ENCODE measurements around the gene CARS2. TPM values are rescaled to one million over a fixed set of nuclear protein-coding genes. Genes with fewer than 3 reads are reported as not detected.
"Not testable (repeated sequence)": the region's sequence is repeated elsewhere in the genome, so short reads cannot be mapped to it uniquely, and the experiment has no call there.

Gene CARS2
- total RNA-seq, 2 experiments from 2014 or later: 51.8 to 53.5 TPM

DNA sequence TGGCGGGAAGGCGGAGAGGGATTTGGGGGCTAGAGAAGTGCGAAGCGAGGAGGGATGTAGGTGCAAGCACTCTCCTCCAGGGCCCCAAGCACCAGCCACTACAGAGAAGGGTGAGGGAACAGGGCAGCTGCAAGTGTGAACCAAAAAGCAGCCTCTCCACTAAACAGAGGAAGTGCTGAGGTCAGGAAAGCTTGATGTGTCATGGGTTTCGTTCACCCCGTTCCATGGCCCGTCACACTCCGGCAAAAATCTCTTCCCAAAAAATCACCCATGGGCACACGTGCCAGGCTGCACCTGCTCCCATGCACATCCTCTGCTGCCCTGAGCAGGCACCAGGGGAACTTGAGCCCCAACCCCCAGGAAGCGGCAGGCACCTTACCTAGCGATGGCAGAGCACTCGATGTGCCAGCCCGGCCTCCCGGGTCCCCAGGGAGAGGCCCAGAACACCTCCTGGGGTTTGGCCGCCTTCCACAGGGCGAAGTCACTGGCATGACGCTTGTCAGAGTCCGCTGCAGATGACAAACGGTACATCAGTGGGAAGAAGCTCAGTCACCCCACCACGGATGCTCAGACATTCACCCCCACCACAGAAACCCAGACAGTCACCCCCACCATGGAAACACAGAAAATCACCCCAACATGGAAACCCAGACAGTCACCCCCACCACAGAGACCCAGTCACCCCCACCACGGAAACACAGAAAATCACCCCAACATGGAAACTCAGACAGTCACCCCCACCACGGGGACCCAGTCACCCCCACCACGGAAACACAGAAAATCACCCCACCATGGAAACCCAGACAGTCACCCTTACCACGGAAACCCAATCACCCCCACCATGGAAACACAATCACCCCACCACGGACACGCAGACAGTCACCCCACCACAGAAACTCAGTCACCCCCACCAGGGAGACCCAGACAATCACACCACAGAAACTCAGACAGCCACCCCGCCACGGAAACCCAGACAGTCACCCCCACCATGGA, 29.0 kb downstream of the CARS2 start:
- peaks cover 79% of the 10 kb centered on the region for H3K36me3 Mint-ChIP-seq (ENCODE audit: low read depth)
- no peaks in the 10 kb centered on the region for H3K27me3 Mint-ChIP-seq
- CTCF ChIA-PET: no interaction called here
- peaks cover 12% of the 10 kb centered on the region for H3K4me1 Mint-ChIP-seq
- H3K27ac Mint-ChIP-seq: peak overlapping the region; percentile 16
- POLR2A ChIA-PET: no interaction called here
- H3K4me3 Mint-ChIP-seq: no peak overlapping the region
- no peak for DNase-seq
- no peaks in the 10 kb centered on the region for H3K9me3 Mint-ChIP-seq

DNA sequence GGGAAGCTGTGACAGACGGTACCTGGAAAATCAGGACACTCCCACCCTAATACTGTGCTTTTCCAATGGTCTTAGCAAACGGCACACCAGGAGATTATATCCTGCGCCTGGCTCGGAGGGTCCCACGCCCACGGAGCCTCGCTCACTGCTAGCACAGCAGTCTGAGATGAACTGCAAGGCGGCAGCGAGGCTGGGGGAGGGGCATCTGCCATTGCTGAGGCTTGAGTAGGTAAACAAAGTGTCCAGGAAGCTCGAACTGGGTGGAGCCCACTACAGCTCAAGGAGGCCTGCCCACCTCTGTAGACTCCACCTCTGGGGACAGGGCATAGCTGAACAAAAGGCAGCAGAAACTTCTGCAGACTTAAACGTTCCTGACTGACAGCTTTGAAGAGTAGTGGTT, 36.1 kb downstream of the CARS2 start:
- H3K36me3 Mint-ChIP-seq (ENCODE audit: low read depth): peaks cover 79% of the 10 kb centered on the region
- H3K4me1 Mint-ChIP-seq, H3K4me3 Mint-ChIP-seq, H3K9me3 Mint-ChIP-seq, H3K27ac Mint-ChIP-seq, POLR2A ChIA-PET, DNase-seq, H3K27me3 Mint-ChIP-seq: not testable (repeated sequence)
- CTCF ChIA-PET: interaction anchor here (1.0 kb wide), 1 partner anchor 13 kb away, joined by 5 read pairs; no protein-coding TSS in a partner anchor

DNA sequence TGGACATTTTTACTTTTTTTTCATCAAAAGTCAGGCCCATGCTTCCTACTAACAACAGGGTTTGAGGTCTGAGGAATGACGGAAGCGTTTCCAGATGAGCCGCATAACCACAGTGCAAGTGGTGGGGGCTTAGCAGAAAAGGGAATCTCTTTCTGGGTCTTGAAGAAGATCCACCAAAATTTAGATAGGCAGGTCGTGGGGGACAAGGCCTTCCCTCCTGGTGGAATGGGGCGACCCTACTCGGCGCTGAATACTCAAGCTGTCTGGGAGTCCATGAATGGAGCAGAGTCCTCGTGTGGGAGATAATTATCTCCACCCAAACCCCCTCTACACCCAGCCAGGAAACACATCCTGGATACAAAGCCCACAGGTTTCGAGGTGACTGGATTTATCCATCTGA, 36.9 kb downstream of the CARS2 start:
- no peak for DNase-seq
- Mint-ChIP-seq H3K4me1 (peaks cover 6% of the 10 kb centered on the region), H3K27ac (no peak overlapping the region), H3K4me3 (no peak overlapping the region), H3K36me3 (ENCODE audit: low read depth) (peaks cover 77% of the 10 kb centered on the region), H3K27me3 (no peaks in the 10 kb centered on the region), H3K9me3 (no peaks in the 10 kb centered on the region)
- ChIA-PET POLR2A (no interaction called here), CTCF (interaction anchor here (1.0 kb wide), 1 partner anchor 14 kb away, joined by 5 read pairs; no protein-coding TSS in a partner anchor)

DNA sequence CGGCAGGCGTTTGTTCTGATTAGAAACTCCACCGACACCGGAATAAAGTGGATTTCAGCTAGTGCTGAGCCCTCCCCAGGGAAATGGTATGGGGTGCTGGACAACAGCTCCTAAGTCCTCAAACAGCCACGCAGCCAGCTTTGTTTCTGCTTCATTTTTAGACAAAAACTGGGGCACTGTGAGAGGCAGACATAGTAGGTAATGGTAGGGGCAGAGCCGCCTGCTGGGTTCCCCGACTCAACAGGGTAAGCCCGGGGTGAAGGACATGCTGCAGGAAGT, 39.7 kb downstream of the CARS2 start:
- H3K4me3 Mint-ChIP-seq: no peak overlapping the region
- H3K4me1 Mint-ChIP-seq: peaks cover 6% of the 10 kb centered on the region
- no peaks in the 10 kb centered on the region for H3K9me3 Mint-ChIP-seq
- peaks cover 80% of the 10 kb centered on the region for H3K36me3 Mint-ChIP-seq (ENCODE audit: low read depth)
- ChIA-PET CTCF (no interaction called here), POLR2A (no interaction called here)
- no peaks in the 10 kb centered on the region for H3K27me3 Mint-ChIP-seq
- no peak overlapping the region for H3K27ac Mint-ChIP-seq
- no peak for DNase-seq

DNA sequence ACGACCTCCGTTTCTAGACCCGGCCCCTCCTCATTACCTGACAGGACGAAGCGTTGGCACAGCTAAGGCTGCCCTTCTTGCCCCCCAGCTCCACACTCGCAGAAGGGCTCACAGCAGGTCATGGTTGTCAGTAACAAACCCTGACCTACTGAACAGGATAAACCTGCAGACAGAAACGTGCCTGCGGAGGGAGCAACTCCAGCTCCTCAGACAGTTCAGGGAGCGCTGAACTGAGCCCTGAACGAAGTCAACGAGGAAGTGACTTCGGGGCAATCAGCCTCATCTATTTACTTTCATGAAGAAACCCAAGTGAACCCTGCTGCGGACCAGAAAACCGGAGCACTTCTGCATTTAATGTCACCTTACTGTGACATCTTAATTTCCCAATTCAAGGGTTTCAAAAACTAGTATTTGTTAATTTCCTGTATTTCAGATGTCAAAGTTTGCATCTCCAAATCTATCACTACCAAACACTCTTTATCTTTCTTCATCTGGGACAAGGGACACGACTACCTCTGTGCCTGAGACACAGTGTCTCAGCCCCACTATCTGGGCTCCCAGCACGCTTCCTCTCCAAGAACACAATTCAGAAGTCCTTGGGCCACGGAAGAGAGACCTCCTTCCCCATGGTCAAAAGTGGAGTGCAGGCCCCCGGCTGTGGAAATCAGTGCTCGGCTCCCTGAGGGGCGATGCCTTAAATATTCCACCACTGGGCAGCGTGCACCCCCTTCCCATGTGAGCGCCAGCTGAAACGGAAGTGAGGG, 40.2 kb downstream of the CARS2 start:
- Mint-ChIP-seq H3K27me3 (no peaks in the 10 kb centered on the region), H3K4me1 (peaks cover 6% of the 10 kb centered on the region), H3K4me3 (no peak overlapping the region), H3K9me3 (no peaks in the 10 kb centered on the region), H3K36me3 (ENCODE audit: low read depth) (peaks cover 79% of the 10 kb centered on the region), H3K27ac (no peak overlapping the region)
- CTCF ChIA-PET: no interaction called here
- no peak for DNase-seq
- POLR2A ChIA-PET: no interaction called here

DNA sequence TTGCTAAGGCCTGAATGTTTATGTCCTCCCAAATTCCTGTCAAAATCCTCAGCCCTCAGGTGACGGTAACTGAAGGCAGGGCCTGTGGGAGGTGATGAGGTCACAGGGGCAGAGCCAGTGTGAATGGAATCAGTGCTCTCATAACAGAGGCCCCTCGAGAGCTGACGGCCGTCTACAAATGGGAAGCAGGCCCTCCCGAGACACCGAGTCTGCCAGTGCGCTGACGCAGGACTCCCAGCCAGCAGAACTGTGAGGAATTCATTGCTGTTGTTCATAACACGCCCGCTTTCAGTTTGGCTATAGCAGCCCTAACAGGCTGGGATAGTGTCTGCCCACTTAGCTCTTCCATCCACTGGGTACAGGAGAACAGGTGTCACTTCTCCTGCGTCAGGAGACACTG, 41.2 kb downstream of the CARS2 start:
- DNase-seq: no peak
- ChIA-PET CTCF (no interaction called here), POLR2A (no interaction called here)
- H3K9me3 Mint-ChIP-seq: no peaks in the 10 kb centered on the region
- H3K27me3 Mint-ChIP-seq: no peaks in the 10 kb centered on the region
- H3K36me3 Mint-ChIP-seq (ENCODE audit: low read depth): peaks cover 76% of the 10 kb centered on the region
- no peak overlapping the region for H3K4me3 Mint-ChIP-seq
- peaks cover 6% of the 10 kb centered on the region for H3K4me1 Mint-ChIP-seq
- no peak overlapping the region for H3K27ac Mint-ChIP-seq

DNA sequence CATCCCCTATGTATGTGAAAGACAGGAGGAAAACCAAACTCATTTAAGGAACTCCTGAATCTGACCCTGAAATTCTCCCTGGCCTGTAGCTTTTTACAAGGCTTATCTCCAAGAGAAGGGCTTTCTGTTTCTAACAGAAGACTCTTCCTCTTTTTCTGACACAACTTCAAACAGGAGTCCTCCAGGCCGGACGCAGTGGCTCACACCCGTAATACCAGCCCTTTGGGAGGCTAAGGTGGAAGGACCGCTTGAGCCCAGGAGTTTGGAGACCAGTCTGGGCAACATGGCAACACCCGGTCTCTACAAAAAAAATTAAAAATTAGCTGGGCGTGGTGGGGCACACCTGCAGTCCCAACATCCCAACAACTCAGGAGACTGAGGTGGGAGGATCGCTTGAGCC, 41.9 kb downstream of the CARS2 start:
- H3K27ac Mint-ChIP-seq: no peak overlapping the region
- POLR2A ChIA-PET: interaction anchor here (1.2 kb wide), 1 partner anchor 221 kb away, joined by 3 read pairs; no protein-coding TSS in a partner anchor

DNA sequence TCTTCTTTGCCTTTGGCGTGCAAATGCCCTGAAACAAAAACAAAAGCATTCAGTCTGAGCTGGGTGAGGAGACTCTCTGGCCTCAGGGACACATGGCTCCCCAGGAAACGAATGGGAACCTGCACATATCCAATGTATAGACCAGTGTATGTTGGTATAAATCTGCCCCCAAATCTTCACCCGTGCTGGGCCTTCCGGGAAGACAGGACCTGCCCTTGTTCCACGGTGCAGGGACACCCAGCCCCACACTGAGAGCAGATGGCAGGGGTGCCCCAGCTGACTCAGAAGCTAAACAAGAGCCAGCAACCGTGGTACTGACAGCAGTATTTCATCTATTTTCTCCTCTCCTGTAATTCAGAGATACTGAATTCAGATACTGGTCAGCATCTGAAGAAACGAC, 42.4 kb downstream of the CARS2 start:
- no peak overlapping the region for H3K4me3 Mint-ChIP-seq
- no peak for DNase-seq
- ChIA-PET POLR2A (interaction anchor here (1.2 kb wide), 1 partner anchor 221 kb away, joined by 3 read pairs; no protein-coding TSS in a partner anchor), CTCF (no interaction called here)
- peaks cover 9% of the 10 kb centered on the region for H3K4me1 Mint-ChIP-seq
- H3K27me3 Mint-ChIP-seq: no peaks in the 10 kb centered on the region
- no peak overlapping the region for H3K27ac Mint-ChIP-seq
- H3K36me3 Mint-ChIP-seq (ENCODE audit: low read depth): peaks cover 79% of the 10 kb centered on the region
- H3K9me3 Mint-ChIP-seq: no peaks in the 10 kb centered on the region

More for the DNA sequence above, 41.9 kb downstream of the CARS2 start:
- no peak for DNase-seq
- no peaks in the 10 kb centered on the region for H3K27me3 Mint-ChIP-seq
- H3K9me3 Mint-ChIP-seq: no peaks in the 10 kb centered on the region
- CTCF ChIA-PET: no interaction called here
- H3K4me1 Mint-ChIP-seq: peaks cover 7% of the 10 kb centered on the region
- H3K4me3 Mint-ChIP-seq: no peak overlapping the region
- H3K36me3 Mint-ChIP-seq (ENCODE audit: low read depth): peaks cover 79% of the 10 kb centered on the region

DNA sequence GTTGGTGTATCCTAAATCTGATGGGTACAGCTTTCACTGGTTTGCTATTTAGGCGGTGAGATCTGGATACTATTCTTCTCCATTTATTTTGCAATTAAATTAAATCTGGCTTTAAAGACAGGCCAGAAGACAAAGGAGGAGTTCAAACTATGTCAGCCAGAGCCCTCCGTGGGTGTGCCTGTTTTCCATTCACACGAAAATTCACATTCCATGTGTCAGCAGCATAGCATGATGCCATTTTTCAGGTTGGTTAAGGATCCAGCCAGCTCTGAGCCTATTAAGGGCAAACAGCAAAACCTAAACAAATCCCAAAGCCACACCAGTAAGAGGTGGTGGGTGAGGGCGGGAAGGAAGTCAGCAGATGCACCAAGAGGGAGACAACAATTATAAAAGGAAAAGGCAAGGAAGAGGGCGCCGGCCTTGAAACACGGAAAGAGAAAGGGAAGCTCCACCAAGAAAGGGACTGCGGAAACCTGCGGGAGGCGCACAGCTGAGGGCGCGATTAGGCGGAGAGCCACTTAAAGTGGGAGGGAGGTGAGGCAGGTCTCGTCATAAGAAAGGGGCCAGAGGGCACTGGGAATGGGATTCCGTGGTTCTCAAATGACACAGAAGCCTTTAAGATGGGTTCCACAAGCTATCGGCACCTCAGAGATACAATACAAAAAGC, 43.0 kb downstream of the CARS2 start:
- ChIA-PET POLR2A (interaction anchor here (1.2 kb wide), 1 partner anchor 222 kb away, joined by 3 read pairs; no protein-coding TSS in a partner anchor), CTCF (no interaction called here)
- no peak for DNase-seq
- Mint-ChIP-seq H3K9me3 (peaks cover 4% of the 10 kb centered on the region), H3K27me3 (no peaks in the 10 kb centered on the region), H3K36me3 (ENCODE audit: low read depth) (peaks cover 84% of the 10 kb centered on the region), H3K4me1 (peaks cover 14% of the 10 kb centered on the region), H3K27ac (no peak overlapping the region), H3K4me3 (no peak overlapping the region)

DNA sequence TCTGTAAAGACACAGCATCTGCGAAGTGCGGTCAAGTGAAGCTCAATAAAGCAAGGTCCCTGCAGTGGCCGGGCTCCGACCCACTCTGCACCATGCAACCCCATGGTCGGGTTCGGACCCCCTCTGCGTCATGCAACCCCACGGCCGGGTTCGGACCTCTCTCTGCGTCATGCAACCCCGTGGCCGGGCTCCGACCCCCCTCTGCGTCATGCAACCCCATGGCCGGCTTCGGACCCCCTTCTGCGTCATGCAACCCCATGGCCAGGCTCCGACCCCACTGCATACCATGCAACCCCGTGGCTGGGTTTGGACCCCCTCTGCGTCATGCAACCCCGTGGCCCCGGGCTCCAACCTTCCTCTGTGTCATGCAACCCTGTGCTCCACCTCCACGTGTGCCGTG, 43.8 kb downstream of the CARS2 start:
- Mint-ChIP-seq H3K9me3 (peaks cover 6% of the 10 kb centered on the region), H3K4me3 (no peak overlapping the region), H3K27me3 (no peaks in the 10 kb centered on the region), H3K36me3 (ENCODE audit: low read depth) (peaks cover 86% of the 10 kb centered on the region), H3K4me1 (peaks cover 17% of the 10 kb centered on the region), H3K27ac (no peak overlapping the region)
- POLR2A ChIA-PET: no interaction called here
- DNase-seq: no peak
- CTCF ChIA-PET: no interaction called here

DNA sequence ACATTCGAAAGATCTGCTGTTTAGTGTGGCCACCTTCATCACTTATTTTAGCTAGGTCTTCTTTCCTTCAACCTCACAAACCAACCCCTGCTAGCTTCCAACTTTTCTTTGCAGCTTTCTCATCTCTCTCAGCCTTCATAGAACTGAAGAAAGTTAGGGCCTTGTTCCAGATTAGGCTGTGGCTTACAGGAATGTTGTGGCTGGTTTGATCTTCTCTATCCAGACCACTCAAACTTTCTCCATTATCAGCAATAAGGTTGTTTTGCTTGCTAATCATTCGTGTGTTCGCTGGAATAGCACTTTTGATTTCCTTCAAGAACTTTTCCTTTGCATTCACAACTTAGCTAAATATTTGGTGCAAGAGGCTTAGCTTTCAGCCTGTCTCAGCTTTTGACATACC, 44.7 kb downstream of the CARS2 start:
- CTCF ChIA-PET: no interaction called here
- Mint-ChIP-seq H3K27me3 (no peaks in the 10 kb centered on the region), H3K36me3 (ENCODE audit: low read depth) (peaks cover 83% of the 10 kb centered on the region), H3K27ac (no peak overlapping the region), H3K4me3 (no peak overlapping the region), H3K4me1 (peaks cover 17% of the 10 kb centered on the region), H3K9me3 (peaks cover 6% of the 10 kb centered on the region)
- POLR2A ChIA-PET: no interaction called here
- no peak for DNase-seq

DNA sequence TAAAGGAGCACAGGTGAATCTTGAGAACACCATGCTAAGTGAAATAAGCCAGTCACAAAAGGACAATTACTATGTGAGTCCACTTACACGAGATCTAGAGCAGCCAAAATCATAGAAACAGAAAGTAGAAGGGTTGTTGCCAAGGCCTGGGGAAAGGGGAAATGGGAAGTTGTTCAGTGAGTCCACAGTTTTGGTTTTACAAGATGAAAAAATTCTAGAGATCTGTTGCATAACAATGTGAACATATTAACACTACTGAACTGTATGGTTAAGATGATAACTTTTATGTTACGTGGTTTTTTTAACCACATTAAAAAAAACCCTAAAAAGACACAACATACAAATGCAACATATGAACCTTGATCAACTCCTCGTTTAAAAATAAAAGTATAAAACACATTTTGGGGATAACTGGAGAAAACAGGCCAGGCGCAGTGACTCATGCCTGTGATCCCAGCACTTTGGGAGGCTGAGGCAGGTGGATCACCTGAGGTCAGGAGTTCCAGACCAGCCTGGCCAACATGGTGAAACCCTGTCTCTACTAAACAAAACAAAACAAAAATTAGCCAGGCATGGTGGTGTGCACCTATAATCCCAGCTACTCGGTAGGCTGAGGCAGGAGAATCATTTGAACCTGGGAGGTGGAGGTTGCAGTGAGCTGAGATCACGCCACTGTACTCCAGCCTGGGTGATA, 47.6 kb downstream of the CARS2 start:
- Mint-ChIP-seq H3K27ac (peak overlapping the region; percentile 8), H3K36me3 (ENCODE audit: low read depth) (peaks cover 78% of the 10 kb centered on the region), H3K4me1 (peaks cover 19% of the 10 kb centered on the region)
- H3K27me3 Mint-ChIP-seq, POLR2A ChIA-PET, DNase-seq, CTCF ChIA-PET, H3K4me3 Mint-ChIP-seq, H3K9me3 Mint-ChIP-seq: not testable (repeated sequence)

DNA sequence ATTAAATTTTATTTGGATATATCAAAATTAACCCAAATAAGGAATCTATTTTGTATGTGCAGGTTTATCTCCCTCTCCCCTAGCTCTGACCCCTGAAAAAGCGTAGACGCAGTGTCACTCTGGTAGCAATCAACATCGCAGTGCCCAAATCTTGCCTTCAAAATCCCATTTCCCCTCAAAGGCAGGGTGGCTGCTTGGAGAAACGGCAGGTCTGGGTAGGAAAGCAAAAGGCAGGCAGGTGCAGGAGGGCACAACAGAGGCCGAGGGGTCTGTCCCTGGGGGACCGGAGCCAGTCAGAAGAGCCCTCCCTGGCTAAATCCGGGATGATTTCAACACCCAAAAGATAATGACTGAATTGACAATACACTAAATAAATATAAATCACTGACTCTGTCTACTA, 48.7 kb downstream of the CARS2 start:
- H3K4me1 Mint-ChIP-seq: peaks cover 19% of the 10 kb centered on the region
- no peaks in the 10 kb centered on the region for H3K27me3 Mint-ChIP-seq
- ChIA-PET POLR2A (no interaction called here), CTCF (interaction anchor here (0.6 to 1.2 kb wide), 2 partner anchors 201 to 1451 kb away, joined by 3 to 4 read pairs; no protein-coding TSS in a partner anchor)
- peaks cover 68% of the 10 kb centered on the region for H3K36me3 Mint-ChIP-seq (ENCODE audit: low read depth)
- H3K27ac Mint-ChIP-seq: no peak overlapping the region
- no peak overlapping the region for H3K4me3 Mint-ChIP-seq
- H3K9me3 Mint-ChIP-seq: peaks cover 6% of the 10 kb centered on the region
- no peak for DNase-seq
